HG02588 (cell line): ENCODE measurements around the gene CRY2.
A peak's percentile ranks its signal among the peaks of the same experiment; 100 is the strongest.
"Not testable (repeated sequence)": the region's sequence is repeated elsewhere in the genome, so short reads cannot be mapped to it uniquely, and the experiment has no call there.

Experiments used
- ATAC-seq: cut with Tn5 transposase; IDR thresholded peaks from one replicate; pipeline ENCODE4 v1.9.1; 2021; ENCODE audit warnings: mild to moderate bottlenecking, moderate library complexity; ENCODE audit not compliant: unreplicated experiment

Gene CRY2

GRCh38 chr11:45897556-45897955, 50.3 kb downstream of the CRY2 start:
- no peak for ATAC-seq

- ATAC-seq = no peak
Observed at GRCh38 chr11:45899086-45899447, 51.8 kb downstream of the CRY2 start.

GRCh38 chr11:45899448-45900174, 52.3 kb downstream of the CRY2 start:
- ATAC-seq = peak; percentile 48

GRCh38 chr11:45900175-45900800, 53.0 kb downstream of the CRY2 start:
- not testable (repeated sequence) for ATAC-seq

- ATAC-seq = no peak
Observed at GRCh38 chr11:45900916-45901617, 53.8 kb downstream of the CRY2 start.

- ATAC-seq = no peak
Observed at GRCh38 chr11:45901626-45902025, 54.4 kb downstream of the CRY2 start.

- ATAC-seq = no peak
Observed at GRCh38 chr11:45902452-45903380, 55.4 kb downstream of the CRY2 start.

- ATAC-seq = no peak
Observed at GRCh38 chr11:45904309-45904915, 57.1 kb downstream of the CRY2 start.

- no peak for ATAC-seq
Observed at GRCh38 chr11:45905095-45905494, 57.8 kb downstream of the CRY2 start.

- ATAC-seq = not testable (repeated sequence)
Observed at GRCh38 chr11:45905576-45905975, 58.3 kb downstream of the CRY2 start.

- ATAC-seq = no peak
Observed at GRCh38 chr11:45906096-45906682, 58.9 kb downstream of the CRY2 start.

GRCh38 chr11:45906965-45907611, 59.8 kb downstream of the CRY2 start, which contains the start of gene FREY1:
Gene FREY1, minus strand, starts transcription at chr11:45907271. Its CDS starts 26 bp downstream, at chr11:45907245.
- ATAC-seq = no peak

- ATAC-seq = no peak
Observed at GRCh38 chr11:45907911-45908370, 60.7 kb downstream of the CRY2 start.

GRCh38 chr11:45909594-45910475, 62.6 kb downstream of the CRY2 start:
- no peak for ATAC-seq

GRCh38 chr11:45910623-45911022, 63.3 kb downstream of the CRY2 start:
- no peak for ATAC-seq

GRCh38 chr11:45913514-45913913, 66.2 kb downstream of the CRY2 start:
- ATAC-seq = no peak

GRCh38 chr11:45913942-45914635, 66.8 kb downstream of the CRY2 start:
- ATAC-seq = no peak

GRCh38 chr11:45915446-45915845, 68.2 kb downstream of the CRY2 start:
- no peak for ATAC-seq
